ENCODE measurements around the gene SPAG16.

SPAG16 gene

DNA sequence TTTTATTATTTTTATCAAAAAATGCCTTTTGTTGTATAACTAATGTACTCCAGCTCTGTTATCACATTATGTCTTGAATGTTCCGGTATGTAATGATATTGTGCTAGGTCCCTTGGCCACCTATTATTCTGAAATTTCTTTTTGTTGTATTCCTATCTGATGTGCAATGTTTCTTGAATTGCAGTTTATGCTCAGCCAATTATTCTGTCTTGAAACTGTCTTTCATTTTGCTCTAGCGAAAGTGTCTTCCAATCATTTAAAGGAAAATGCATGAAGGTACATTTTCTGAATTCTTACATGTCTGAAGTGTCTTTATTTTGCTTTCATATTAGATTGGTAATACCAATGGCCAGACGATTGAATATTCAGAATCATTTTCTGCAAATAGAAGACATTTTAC is 277.5 kb downstream of the SPAG16 start:
- ChIA-PET CTCF (no interaction called here), POLR2A (no interaction called here)
- TF ChIP-seq SCRT1 (tag by site-specific recombination; IDR thresholded peaks at IDR 0.05; ENCODE audit: borderline replicate concordance) (no peak), ZNF24 (tag by site-specific recombination; IDR thresholded peaks at IDR 0.05) (no peak)
- TF ChIP-seq, protein P1, sequence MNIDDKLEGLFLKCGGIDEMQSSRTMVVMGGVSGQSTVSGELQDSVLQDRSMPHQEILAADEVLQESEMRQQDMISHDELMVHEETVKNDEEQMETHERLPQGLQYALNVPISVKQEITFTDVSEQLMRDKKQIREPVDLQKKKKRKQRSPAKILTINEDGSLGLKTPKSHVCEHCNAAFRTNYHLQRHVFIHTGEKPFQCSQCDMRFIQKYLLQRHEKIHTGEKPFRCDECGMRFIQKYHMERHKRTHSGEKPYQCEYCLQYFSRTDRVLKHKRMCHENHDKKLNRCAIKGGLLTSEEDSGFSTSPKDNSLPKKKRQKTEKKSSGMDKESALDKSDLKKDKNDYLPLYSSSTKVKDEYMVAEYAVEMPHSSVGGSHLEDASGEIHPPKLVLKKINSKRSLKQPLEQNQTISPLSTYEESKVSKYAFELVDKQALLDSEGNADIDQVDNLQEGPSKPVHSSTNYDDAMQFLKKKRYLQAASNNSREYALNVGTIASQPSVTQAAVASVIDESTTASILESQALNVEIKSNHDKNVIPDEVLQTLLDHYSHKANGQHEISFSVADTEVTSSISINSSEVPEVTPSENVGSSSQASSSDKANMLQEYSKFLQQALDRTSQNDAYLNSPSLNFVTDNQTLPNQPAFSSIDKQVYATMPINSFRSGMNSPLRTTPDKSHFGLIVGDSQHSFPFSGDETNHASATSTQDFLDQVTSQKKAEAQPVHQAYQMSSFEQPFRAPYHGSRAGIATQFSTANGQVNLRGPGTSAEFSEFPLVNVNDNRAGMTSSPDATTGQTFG (tag by site-specific recombination; IDR thresholded peaks at IDR 0.05; ENCODE audit: borderline replicate concordance): no peak
- Histone ChIP-seq H3K27ac (ENCODE audit: extremely low read depth, low read depth, low read length) (no peak overlapping the region), H3K36me3 (ENCODE audit: control insufficient read depth in 2 of 2, insufficient read depth in 1 of 2, low read length in 2 of 2) (no peaks in the 10 kb centered on the region), H3K4me1 (ENCODE audit: control insufficient read depth, insufficient read depth, low read length) (no peaks in the 10 kb centered on the region), H3K9me3 (ENCODE audit: control insufficient read depth, insufficient read depth, low read depth, low read length) (no peaks in the 10 kb centered on the region), H3K4me3 (ENCODE audit: low read depth, low read length) (no peak overlapping the region)

DNA sequence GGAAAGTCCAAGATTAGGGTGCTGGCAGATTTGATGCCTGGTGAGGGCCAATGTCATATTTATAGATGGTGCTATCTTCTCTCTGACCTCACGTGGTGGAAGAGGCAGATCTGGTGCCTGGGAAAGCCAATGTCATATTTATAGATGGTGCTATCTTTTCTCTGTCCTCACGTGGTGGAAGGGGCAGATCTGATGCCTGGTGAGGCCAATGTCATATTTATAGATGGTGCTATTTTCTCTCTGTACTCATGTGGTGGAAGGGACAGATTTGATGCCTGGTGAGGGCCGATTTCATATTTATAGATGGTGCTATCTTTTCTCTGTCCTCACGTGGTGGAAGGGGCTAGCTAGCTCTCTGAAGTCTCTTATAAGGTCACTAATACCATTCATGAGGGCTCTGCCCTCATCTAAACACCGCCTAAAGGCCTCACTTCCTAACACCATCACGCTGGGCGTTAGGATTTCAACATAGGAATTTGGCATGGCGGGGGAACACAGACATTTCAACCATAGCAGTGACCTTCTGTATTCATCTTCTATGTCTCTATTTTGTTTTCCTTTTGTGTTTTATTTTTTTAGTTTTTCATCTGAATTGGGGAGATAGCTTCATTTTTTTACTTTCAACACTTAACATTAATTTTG is 278.4 kb downstream of the SPAG16 start:
- TF ChIP-seq ZNF837 (tag by site-specific recombination; IDR thresholded peaks at IDR 0.05) (no peak), ZNF561 (tag by site-specific recombination; IDR thresholded peaks at IDR 0.05; ENCODE audit: borderline replicate concordance) (no peak), ZNF529 (tag by site-specific recombination; IDR thresholded peaks at IDR 0.05; ENCODE audit: insufficient replicate concordance) (no peak)
- Histone ChIP-seq H3K4me1 (ENCODE audit: control insufficient read depth, insufficient read depth, low read length) (no peaks in the 10 kb centered on the region), H3K4me3 (ENCODE audit: low read depth, low read length) (no peak overlapping the region), H3K36me3 (ENCODE audit: control insufficient read depth in 2 of 2, insufficient read depth in 1 of 2, low read length in 2 of 2) (no peaks in the 10 kb centered on the region), H3K27ac (ENCODE audit: extremely low read depth, low read depth, low read length) (no peak overlapping the region), H3K9me3 (ENCODE audit: control insufficient read depth, insufficient read depth, low read depth, low read length) (no peaks in the 10 kb centered on the region)
- ChIA-PET CTCF (interaction anchor here (0.7 kb wide), 1 partner anchor 144 kb away, joined by 3 read pairs; no protein-coding TSS in a partner anchor), POLR2A (no interaction called here)

DNA sequence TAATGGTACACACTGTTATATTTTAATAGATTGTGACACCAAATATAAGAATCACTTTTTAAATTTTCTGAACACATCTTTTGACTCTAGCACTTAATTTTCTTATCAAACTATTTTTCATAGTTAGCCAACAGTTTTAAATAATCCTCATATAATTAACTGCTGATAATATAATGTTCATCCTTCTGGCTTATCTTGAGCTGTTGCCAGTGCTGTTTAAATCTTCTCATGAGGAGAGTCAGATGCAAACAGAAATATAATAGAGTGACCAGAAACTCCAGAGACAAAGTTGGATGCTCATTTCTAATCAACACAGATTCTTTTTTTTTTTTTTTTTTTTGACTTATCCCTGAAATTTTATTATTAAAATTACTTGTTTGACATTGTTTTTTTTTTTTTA is 282.6 kb downstream of the SPAG16 start:
- no peaks in the 10 kb centered on the region for H3K4me1 ChIP-seq (ENCODE audit: control insufficient read depth, insufficient read depth, low read length)
- ChIA-PET POLR2A (no interaction called here), CTCF (no interaction called here)
- no peak overlapping the region for H3K4me3 ChIP-seq (ENCODE audit: low read depth, low read length)
- no peaks in the 10 kb centered on the region for H3K9me3 ChIP-seq (ENCODE audit: control insufficient read depth, insufficient read depth, low read depth, low read length)
- no peaks in the 10 kb centered on the region for H3K36me3 ChIP-seq (ENCODE audit: control insufficient read depth in 2 of 2, insufficient read depth in 1 of 2, low read length in 2 of 2)
- H3K27ac ChIP-seq (ENCODE audit: extremely low read depth, low read depth, low read length): no peak overlapping the region
- TF ChIP-seq ZFHX2 (tag by site-specific recombination; conservative IDR thresholded peaks at IDR 0.05) (no peak), ZNF248 (tag by site-specific recombination; IDR thresholded peaks at IDR 0.05) (no peak), ZNF416 (tag by site-specific recombination; IDR thresholded peaks at IDR 0.05) (no peak), ZFP37 (tag by site-specific recombination; IDR thresholded peaks at IDR 0.05) (no peak), WT1 (tag by site-specific recombination; IDR thresholded peaks at IDR 0.05) (no peak), GLI4 (tag by site-specific recombination; IDR thresholded peaks at IDR 0.05) (no peak), ZNF184 (tag by site-specific recombination; IDR thresholded peaks at IDR 0.05) (no peak)
- TF ChIP-seq, protein P2, sequence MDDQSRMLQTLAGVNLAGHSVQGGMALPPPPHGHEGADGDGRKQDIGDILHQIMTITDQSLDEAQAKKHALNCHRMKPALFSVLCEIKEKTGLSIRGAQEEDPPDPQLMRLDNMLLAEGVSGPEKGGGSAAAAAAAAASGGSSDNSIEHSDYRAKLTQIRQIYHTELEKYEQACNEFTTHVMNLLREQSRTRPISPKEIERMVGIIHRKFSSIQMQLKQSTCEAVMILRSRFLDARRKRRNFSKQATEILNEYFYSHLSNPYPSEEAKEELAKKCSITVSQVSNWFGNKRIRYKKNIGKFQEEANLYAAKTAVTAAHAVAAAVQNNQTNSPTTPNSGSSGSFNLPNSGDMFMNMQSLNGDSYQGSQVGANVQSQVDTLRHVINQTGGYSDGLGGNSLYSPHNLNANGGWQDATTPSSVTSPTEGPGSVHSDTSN (CRISPR knock-in tag; IDR thresholded peaks at IDR 0.05): no peak
- TF ChIP-seq, protein P3, sequence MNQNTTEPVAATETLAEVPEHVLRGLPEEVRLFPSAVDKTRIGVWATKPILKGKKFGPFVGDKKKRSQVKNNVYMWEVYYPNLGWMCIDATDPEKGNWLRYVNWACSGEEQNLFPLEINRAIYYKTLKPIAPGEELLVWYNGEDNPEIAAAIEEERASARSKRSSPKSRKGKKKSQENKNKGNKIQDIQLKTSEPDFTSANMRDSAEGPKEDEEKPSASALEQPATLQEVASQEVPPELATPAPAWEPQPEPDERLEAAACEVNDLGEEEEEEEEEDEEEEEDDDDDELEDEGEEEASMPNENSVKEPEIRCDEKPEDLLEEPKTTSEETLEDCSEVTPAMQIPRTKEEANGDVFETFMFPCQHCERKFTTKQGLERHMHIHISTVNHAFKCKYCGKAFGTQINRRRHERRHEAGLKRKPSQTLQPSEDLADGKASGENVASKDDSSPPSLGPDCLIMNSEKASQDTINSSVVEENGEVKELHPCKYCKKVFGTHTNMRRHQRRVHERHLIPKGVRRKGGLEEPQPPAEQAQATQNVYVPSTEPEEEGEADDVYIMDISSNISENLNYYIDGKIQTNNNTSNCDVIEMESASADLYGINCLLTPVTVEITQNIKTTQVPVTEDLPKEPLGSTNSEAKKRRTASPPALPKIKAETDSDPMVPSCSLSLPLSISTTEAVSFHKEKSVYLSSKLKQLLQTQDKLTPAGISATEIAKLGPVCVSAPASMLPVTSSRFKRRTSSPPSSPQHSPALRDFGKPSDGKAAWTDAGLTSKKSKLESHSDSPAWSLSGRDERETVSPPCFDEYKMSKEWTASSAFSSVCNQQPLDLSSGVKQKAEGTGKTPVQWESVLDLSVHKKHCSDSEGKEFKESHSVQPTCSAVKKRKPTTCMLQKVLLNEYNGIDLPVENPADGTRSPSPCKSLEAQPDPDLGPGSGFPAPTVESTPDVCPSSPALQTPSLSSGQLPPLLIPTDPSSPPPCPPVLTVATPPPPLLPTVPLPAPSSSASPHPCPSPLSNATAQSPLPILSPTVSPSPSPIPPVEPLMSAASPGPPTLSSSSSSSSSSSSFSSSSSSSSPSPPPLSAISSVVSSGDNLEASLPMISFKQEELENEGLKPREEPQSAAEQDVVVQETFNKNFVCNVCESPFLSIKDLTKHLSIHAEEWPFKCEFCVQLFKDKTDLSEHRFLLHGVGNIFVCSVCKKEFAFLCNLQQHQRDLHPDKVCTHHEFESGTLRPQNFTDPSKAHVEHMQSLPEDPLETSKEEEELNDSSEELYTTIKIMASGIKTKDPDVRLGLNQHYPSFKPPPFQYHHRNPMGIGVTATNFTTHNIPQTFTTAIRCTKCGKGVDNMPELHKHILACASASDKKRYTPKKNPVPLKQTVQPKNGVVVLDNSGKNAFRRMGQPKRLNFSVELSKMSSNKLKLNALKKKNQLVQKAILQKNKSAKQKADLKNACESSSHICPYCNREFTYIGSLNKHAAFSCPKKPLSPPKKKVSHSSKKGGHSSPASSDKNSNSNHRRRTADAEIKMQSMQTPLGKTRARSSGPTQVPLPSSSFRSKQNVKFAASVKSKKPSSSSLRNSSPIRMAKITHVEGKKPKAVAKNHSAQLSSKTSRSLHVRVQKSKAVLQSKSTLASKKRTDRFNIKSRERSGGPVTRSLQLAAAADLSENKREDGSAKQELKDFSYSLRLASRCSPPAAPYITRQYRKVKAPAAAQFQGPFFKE (tag by site-specific recombination; IDR thresholded peaks at IDR 0.05; ENCODE audit: borderline replicate concordance): no peak
